ENCODE measurements around the gene SNTN. TPM values are rescaled to one million over a fixed set of nuclear protein-coding genes. Genes with fewer than 3 reads are reported as not detected.

Gene SNTN
- total RNA-seq (2022) = 0.29 TPM in 1 of 2 replicates, not detected in the other
- Bru-seq, nascent RNA = percentile 16 among the genes with signal in this experiment
- BruChase-seq, experiment 1, labeled RNA remaining after a 6-hour chase = percentile 14 among the genes with signal in this experiment
- BruChase-seq, experiment 2, labeled RNA remaining after a 2-hour chase = percentile 12 among the genes with signal in this experiment
- long read RNA-seq, partial matches to known transcripts = 0 of 1 reads
- long read RNA-seq, other reads (novel, unspliced or antisense) = 1 of 1 reads

DNA sequence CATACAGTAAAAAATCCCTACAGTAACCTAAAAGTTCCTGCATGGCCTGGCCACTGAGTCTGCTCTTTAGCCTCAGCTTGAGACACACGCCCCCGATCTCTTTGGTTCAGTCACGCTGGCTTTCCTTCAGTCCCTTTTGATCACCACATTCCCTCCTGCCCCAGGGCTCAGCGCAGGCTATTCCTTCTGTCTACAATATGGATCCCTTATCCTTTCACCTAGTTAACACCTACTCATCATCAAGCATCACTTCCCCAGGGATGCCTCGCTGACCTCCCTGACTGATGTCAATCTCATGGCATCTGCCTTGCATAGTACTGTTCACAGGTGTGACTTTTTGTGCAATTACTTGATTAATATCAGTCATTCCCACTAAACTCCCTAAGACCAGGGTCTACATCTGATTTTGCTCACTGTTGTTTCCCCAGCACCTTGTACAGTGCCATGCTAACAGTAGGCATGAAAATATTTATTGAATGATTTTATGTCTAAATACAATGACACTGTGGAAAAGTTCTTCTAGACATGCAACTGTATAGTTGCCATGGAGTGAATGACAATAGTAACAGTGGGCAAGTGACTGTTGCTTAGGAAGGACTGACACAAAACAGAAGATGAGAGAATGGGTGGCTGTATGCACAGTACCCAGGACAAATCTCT is at the start of gene SNTN:
SNTN (plus strand) TSS at position 610 of the 660 bp plus-strand sequence; CDS start at position 623, 13 bp downstream.
- Mint-ChIP-seq H3K27ac (ENCODE audit: unreplicated experiment) (no peak within 1 kb of the TSS), H3K9me3 (ENCODE audit: low read depth, unreplicated experiment) (peaks cover 6% of the 10 kb centered on the region), H3K4me1 (ENCODE audit: low read depth, unreplicated experiment) (peaks cover 10% of the 10 kb centered on the region), H3K36me3 (ENCODE audit: insufficient read depth, unreplicated experiment) (no peaks in the 10 kb centered on the region), H3K27me3 (ENCODE audit: unreplicated experiment) (no peaks in the 10 kb centered on the region), H3K4me3 (ENCODE audit: low read depth, unreplicated experiment) (no peak within 1 kb of the TSS)
- DNase-seq = no peak
- intact Hi-C loops (cut with micrococcal nuclease; ENCODE audit: unreplicated experiment) = no loop called here
- TF ChIP-seq, protein P1, sequence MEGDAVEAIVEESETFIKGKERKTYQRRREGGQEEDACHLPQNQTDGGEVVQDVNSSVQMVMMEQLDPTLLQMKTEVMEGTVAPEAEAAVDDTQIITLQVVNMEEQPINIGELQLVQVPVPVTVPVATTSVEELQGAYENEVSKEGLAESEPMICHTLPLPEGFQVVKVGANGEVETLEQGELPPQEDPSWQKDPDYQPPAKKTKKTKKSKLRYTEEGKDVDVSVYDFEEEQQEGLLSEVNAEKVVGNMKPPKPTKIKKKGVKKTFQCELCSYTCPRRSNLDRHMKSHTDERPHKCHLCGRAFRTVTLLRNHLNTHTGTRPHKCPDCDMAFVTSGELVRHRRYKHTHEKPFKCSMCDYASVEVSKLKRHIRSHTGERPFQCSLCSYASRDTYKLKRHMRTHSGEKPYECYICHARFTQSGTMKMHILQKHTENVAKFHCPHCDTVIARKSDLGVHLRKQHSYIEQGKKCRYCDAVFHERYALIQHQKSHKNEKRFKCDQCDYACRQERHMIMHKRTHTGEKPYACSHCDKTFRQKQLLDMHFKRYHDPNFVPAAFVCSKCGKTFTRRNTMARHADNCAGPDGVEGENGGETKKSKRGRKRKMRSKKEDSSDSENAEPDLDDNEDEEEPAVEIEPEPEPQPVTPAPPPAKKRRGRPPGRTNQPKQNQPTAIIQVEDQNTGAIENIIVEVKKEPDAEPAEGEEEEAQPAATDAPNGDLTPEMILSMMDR (IDR thresholded peaks at IDR 0.05; ENCODE audit: unreplicated experiment) = no peak
- CTCF ChIA-PET = no interaction called here
- BruUV-seq (replicated peaks) = no TSS peak

DNA sequence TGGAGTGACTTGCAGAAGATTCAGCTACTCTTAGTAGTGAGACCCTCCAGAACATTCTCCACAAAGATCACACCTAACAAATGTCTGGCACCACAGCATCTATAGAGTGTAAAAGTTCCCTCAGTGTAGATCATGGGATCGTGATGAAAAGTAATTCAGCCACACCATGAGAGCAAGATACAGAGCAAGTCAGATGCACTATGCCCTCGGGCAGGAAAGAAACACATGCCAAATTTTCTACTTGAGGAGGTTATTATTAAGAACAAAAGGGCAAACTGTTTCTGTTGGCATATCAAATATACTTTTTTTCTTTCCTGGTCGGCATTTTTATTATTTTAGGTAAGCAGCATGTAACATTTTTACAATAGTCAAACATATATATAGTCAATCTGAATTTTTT is 44.8 kb upstream of the SNTN start:
- no TSS peak for BruUV-seq (replicated peaks)
- TF ChIP-seq, protein P1 (IDR thresholded peaks at IDR 0.05; ENCODE audit: unreplicated experiment) = no peak

GRCh38 chr3:63609408-63609807 is 43.1 kb upstream of the SNTN start:
- no peak overlapping the region for H3K27ac Mint-ChIP-seq (ENCODE audit: unreplicated experiment)
- DNase-seq = no peak
- intact Hi-C loops (cut with micrococcal nuclease; ENCODE audit: unreplicated experiment) = no loop called here
- H3K4me1 Mint-ChIP-seq (ENCODE audit: low read depth, unreplicated experiment) = no peaks in the 10 kb centered on the region
- CTCF ChIA-PET = no interaction called here
- H3K4me3 Mint-ChIP-seq (ENCODE audit: low read depth, unreplicated experiment) = no peak overlapping the region
- TF ChIP-seq, protein P1 (IDR thresholded peaks at IDR 0.05; ENCODE audit: unreplicated experiment) = no peak
- H3K36me3 Mint-ChIP-seq (ENCODE audit: insufficient read depth, unreplicated experiment) = no peaks in the 10 kb centered on the region
- no peaks in the 10 kb centered on the region for H3K9me3 Mint-ChIP-seq (ENCODE audit: low read depth, unreplicated experiment)
- H3K27me3 Mint-ChIP-seq (ENCODE audit: unreplicated experiment) = no peaks in the 10 kb centered on the region
- no TSS peak for BruUV-seq (replicated peaks)

More for the DNA sequence above, 44.8 kb upstream of the SNTN start:
- no peaks in the 10 kb centered on the region for H3K9me3 Mint-ChIP-seq (ENCODE audit: low read depth, unreplicated experiment)
- no peak overlapping the region for H3K4me3 Mint-ChIP-seq (ENCODE audit: low read depth, unreplicated experiment)
- no peak overlapping the region for H3K27ac Mint-ChIP-seq (ENCODE audit: unreplicated experiment)
- no peaks in the 10 kb centered on the region for H3K36me3 Mint-ChIP-seq (ENCODE audit: insufficient read depth, unreplicated experiment)
- intact Hi-C loops (cut with micrococcal nuclease; ENCODE audit: unreplicated experiment) = no loop called here
- DNase-seq = no peak
- CTCF ChIA-PET = no interaction called here
- no peaks in the 10 kb centered on the region for H3K4me1 Mint-ChIP-seq (ENCODE audit: low read depth, unreplicated experiment)
- H3K27me3 Mint-ChIP-seq (ENCODE audit: unreplicated experiment) = no peaks in the 10 kb centered on the region

DNA sequence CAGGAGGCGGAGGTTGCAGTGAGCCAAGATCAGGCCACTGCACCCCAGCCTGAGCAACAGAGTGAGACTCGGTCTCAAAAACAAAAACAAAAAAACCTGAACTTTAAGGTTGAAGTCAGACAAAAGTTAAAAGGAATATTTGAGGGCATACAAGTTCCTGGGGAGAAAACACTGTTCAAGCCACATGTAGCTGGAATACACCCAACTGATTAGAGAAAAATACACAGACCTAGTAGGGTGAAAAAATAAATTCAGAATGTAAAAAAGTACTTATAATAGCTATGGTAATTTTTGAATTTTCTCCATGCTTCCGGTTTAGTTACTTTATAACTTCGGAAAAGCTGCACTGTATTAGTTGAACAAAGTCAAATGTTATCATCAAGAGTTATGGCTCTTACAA is 42.6 kb upstream of the SNTN start:
- Mint-ChIP-seq H3K9me3 (ENCODE audit: low read depth, unreplicated experiment) (no peaks in the 10 kb centered on the region), H3K4me1 (ENCODE audit: low read depth, unreplicated experiment) (no peaks in the 10 kb centered on the region), H3K27me3 (ENCODE audit: unreplicated experiment) (no peaks in the 10 kb centered on the region), H3K36me3 (ENCODE audit: insufficient read depth, unreplicated experiment) (no peaks in the 10 kb centered on the region), H3K4me3 (ENCODE audit: low read depth, unreplicated experiment) (no peak overlapping the region), H3K27ac (ENCODE audit: unreplicated experiment) (no peak overlapping the region)
- CTCF ChIA-PET = no interaction called here
- intact Hi-C loops (cut with micrococcal nuclease; ENCODE audit: unreplicated experiment) = no loop called here
- no peak for DNase-seq
- TF ChIP-seq, protein P1 (IDR thresholded peaks at IDR 0.05; ENCODE audit: unreplicated experiment) = no peak
- no TSS peak for BruUV-seq (replicated peaks)
